Common myeloid progenitor, CD34-positive (primary cell): ENCODE measurements around the gene CNTN2. TPM values are rescaled to one million over a fixed set of nuclear protein-coding genes. Genes with fewer than 3 reads are reported as not detected.

Source experiments
- CTCF ChIA-PET: fragments of 350-600 bp; sonication (Branson Sonifier 250); formaldehyde crosslinking; loops from one replicate; lab custom pipeline; 2021; ENCODE audit warnings: antibody characterized with exemption; lab: Charles Lee
- POLR2A ChIA-PET: fragments of 350-600 bp; sonication (Branson Sonifier 250); formaldehyde crosslinking; loops from one replicate; lab custom pipeline; 2021; ENCODE audit warnings: antibody characterized with exemption; lab: Charles Lee
- DNase-seq, 3 donors: peaks; one replicate each; pipeline versions ENCODE4 v3.0.0 to v3.0.0-alpha.2; 2013
- H3K27ac ChIP-seq, 2 experiments: 1 replicate in 1 of 2; 2 replicates in 1 of 2; pipeline ENCODE4 v1.7.0; 2013; ENCODE audit warnings: inconsistent platforms in 2 of 2, low read length in 2 of 2, mild to moderate bottlenecking in 2 of 2, low read depth in 1 of 2, moderate library complexity in 1 of 2; ENCODE audit not compliant: severe bottlenecking in 2 of 2, insufficient read depth in 1 of 2, poor library complexity in 1 of 2
- H3K27me3 ChIP-seq, 5 experiments: replicated peaks in 2 of 5; 1 replicate in 3 of 5; 2 replicates in 2 of 5; pipeline versions ENCODE4 v1.6.1 to v1.7.0; 2013; ENCODE audit warnings: low read length in 4 of 5, mild to moderate bottlenecking in 2 of 5, moderate library complexity in 2 of 5, inconsistent platforms in 1 of 5; ENCODE audit not compliant: insufficient read depth in 5 of 5, control insufficient read depth in 4 of 5
- H3K36me3 ChIP-seq, 4 experiments: 1 replicate in 2 of 4; 2 replicates in 2 of 4; pipeline versions ENCODE4 v1.6.1 to v1.7.0; 2013; ENCODE audit warnings: low read length in 3 of 4, control low read depth in 1 of 4, mild to moderate bottlenecking in 1 of 4; ENCODE audit not compliant: control insufficient read depth in 4 of 4, insufficient read depth in 4 of 4
- H3K4me1 ChIP-seq, 4 experiments: 1 replicate in 3 of 4; 2 replicates in 1 of 4; pipeline versions ENCODE4 v1.6.1 to v1.7.1; 2013; ENCODE audit warnings: low read length in 3 of 4, mild to moderate bottlenecking in 3 of 4, control low read depth in 1 of 4, inconsistent platforms in 1 of 4, moderate library complexity in 1 of 4; ENCODE audit not compliant: control insufficient read depth in 4 of 4, insufficient read depth in 4 of 4; ENCODE audit errors: control extremely low read depth in 1 of 4
- H3K4me3 ChIP-seq, 7 experiments: 1 replicate in 4 of 7; 2 replicates in 3 of 7; pipeline versions ENCODE4 v1.5.1 to v1.7.0; 2013; ENCODE audit warnings: mild to moderate bottlenecking in 7 of 7, low read length in 6 of 7, moderate library complexity in 6 of 7, inconsistent platforms in 2 of 7, low read depth in 2 of 7, control low read depth in 1 of 7; ENCODE audit not compliant: insufficient read depth in 4 of 7, control insufficient read depth in 1 of 7; ENCODE audit errors: extremely low read depth in 1 of 7
- H3K9me3 ChIP-seq, 5 experiments: 1 replicate in 4 of 5; 2 replicates in 1 of 5; pipeline versions ENCODE4 v1.6.1 to v1.7.1; 2013; ENCODE audit warnings: low read length in 4 of 5, mild to moderate bottlenecking in 2 of 5, inconsistent platforms in 1 of 5, low read depth in 1 of 5, moderate library complexity in 1 of 5; ENCODE audit not compliant: control insufficient read depth in 4 of 5, insufficient read depth in 2 of 5; ENCODE audit errors: control extremely low read depth in 1 of 5
- WGBS: methylation state at CpG from one replicate; pipeline ENCODE4 v1.1.5; 2013; ENCODE audit not compliant: insufficient coverage; 5-methylcytosine and 5-hydroxymethylcytosine counted together
- polyA plus RNA-seq: library from polyadenylated mRNA; unstranded; fragments of 120-200 nt; gene quantifications from one replicate; pipeline ENCODE4 v1.2.1, GENCODE V29; 2013

Gene CNTN2
- polyA plus RNA-seq: 0.12 TPM

- peaks cover 0 to 8% (median 3%) of the 10 kb centered on the region in 4 experiments for H3K4me1 ChIP-seq
- WGBS: 12% methylated on average over 37 of the region's 53 CpGs
- peaks cover 2 to 76% (median 28%) of the 10 kb centered on the region in 5 experiments for H3K27me3 ChIP-seq
- no peak within 1 kb of the TSS for H3K27ac ChIP-seq
- POLR2A ChIA-PET: no interaction called here
- no peaks in the 10 kb centered on the region for H3K9me3 ChIP-seq
- CTCF ChIA-PET: interaction anchor here (1.1 to 2.2 kb wide), 4 partner anchors 10 to 43 kb away, joined by 3 to 9 read pairs (median 3); no protein-coding TSS in a partner anchor
- H3K4me3 ChIP-seq: peak within 1 kb of the TSS in 1 of 7 experiments; percentile 16
- no peaks in the 10 kb centered on the region for H3K36me3 ChIP-seq
- DNase-seq: peak in 2 of 3 donors; percentile 17 to 31
Measured at GRCh38 chr1:205042911-205043806, at the start of gene CNTN2. TSS of gene CNTN2 (plus strand) at chr1:205043212. CDS start at chr1:205053186, 9,974 bp downstream.

- ChIA-PET POLR2A (no interaction called here), CTCF (interaction anchor here (1.2 to 10.5 kb wide), 6 partner anchors 8 to 96 kb away, joined by 3 to 166 read pairs (median 4); no protein-coding TSS in a partner anchor)
- Histone ChIP-seq H3K27me3 (no peaks in the 10 kb centered on the region), H3K4me3 (no peak overlapping the region), H3K9me3 (no peaks in the 10 kb centered on the region), H3K36me3 (no peaks in the 10 kb centered on the region), H3K4me1 (peaks cover 11 to 38% (median 23%) of the 10 kb centered on the region in 4 experiments), H3K27ac (no peak overlapping the region)
- WGBS: 100% methylated on average over 7 of the region's 10 CpGs
- no peak for DNase-seq
Measured at GRCh38 chr1:204994086-204994862, 48.7 kb upstream of the CNTN2 start.

- POLR2A ChIA-PET: no interaction called here
- Histone ChIP-seq H3K9me3 (no peaks in the 10 kb centered on the region), H3K4me1 (peaks cover 8 to 21% (median 11%) of the 10 kb centered on the region in 4 experiments), H3K4me3 (no peak overlapping the region), H3K36me3 (no peaks in the 10 kb centered on the region), H3K27me3 (no peaks in the 10 kb centered on the region), H3K27ac (no peak overlapping the region)
- WGBS: 94% methylated on average over 17 of the region's 22 CpGs
- DNase-seq: no peak
- CTCF ChIA-PET: interaction anchor here (1.5 to 5.4 kb wide), 3 partner anchors 10 to 65 kb away, joined by 6 to 30 read pairs (median 11); no protein-coding TSS in a partner anchor
Measured at GRCh38 chr1:204996981-204997380, 46.0 kb upstream of the CNTN2 start.

GRCh38 chr1:204997591-204998355 is 45.2 kb upstream of the CNTN2 start:
- no peaks in the 10 kb centered on the region for H3K9me3 ChIP-seq
- H3K4me1 ChIP-seq: peaks cover 3 to 13% (median 4%) of the 10 kb centered on the region in 4 experiments
- CTCF ChIA-PET: interaction anchor here (0.8 to 5.4 kb wide), 4 partner anchors 9 to 64 kb away, joined by 3 to 30 read pairs (median 8); no protein-coding TSS in a partner anchor
- H3K4me3 ChIP-seq: no peak overlapping the region
- no peak for DNase-seq
- POLR2A ChIA-PET: no interaction called here
- 93% methylated on average over 15 of the region's 16 CpGs for WGBS
- no peaks in the 10 kb centered on the region for H3K36me3 ChIP-seq
- no peaks in the 10 kb centered on the region for H3K27me3 ChIP-seq
- H3K27ac ChIP-seq: no peak overlapping the region

- Histone ChIP-seq H3K27me3 (no peaks in the 10 kb centered on the region), H3K27ac (no peak overlapping the region), H3K4me3 (no peak overlapping the region), H3K4me1 (peaks cover 0 to 4% (median 0%) of the 10 kb centered on the region in 4 experiments), H3K9me3 (no peaks in the 10 kb centered on the region), H3K36me3 (no peaks in the 10 kb centered on the region)
- 97% methylated on average over 14 of the region's 14 CpGs for WGBS
- no peak for DNase-seq
- CTCF ChIA-PET: interaction anchor here (1.9 kb wide), 1 partner anchor 12 kb away, joined by 5 read pairs; no protein-coding TSS in a partner anchor
- POLR2A ChIA-PET: no interaction called here
Measured at GRCh38 chr1:205001162-205001561, 41.9 kb upstream of the CNTN2 start.

GRCh38 chr1:205002705-205003104 is 40.3 kb upstream of the CNTN2 start:
- POLR2A ChIA-PET: no interaction called here
- 97% methylated on average over 6 of the region's 7 CpGs for WGBS
- no peaks in the 10 kb centered on the region for H3K36me3 ChIP-seq
- CTCF ChIA-PET: interaction anchor here (0.7 to 2.5 kb wide), 5 partner anchors 9 to 59 kb away, joined by 3 to 11 read pairs (median 7); no protein-coding TSS in a partner anchor
- no peaks in the 10 kb centered on the region for H3K27me3 ChIP-seq
- no peak overlapping the region for H3K4me3 ChIP-seq
- peaks cover 0 to 3% (median 0%) of the 10 kb centered on the region in 4 experiments for H3K4me1 ChIP-seq
- DNase-seq: no peak
- no peaks in the 10 kb centered on the region for H3K9me3 ChIP-seq
- no peak overlapping the region for H3K27ac ChIP-seq
